ENCODE data around the gene SRRM1. TPM values are rescaled to one million over a fixed set of nuclear protein-coding genes. Genes with fewer than 3 reads are reported as not detected.

Gene SRRM1
- total RNA-seq, 6 donors from 2014 or later = 76.0 to 429 (median 100.0) TPM

GRCh38 chr1:24699628-24700027 is 56.5 kb downstream of the SRRM1 start:
- Histone ChIP-seq H3K27ac (no peak overlapping the region), H3K36me3 (no peaks in the 10 kb centered on the region), H3K9me3 (no peaks in the 10 kb centered on the region), H3K27me3 (no peaks in the 10 kb centered on the region), H3K4me1 (peaks cover 18 to 34% (median 24%) of the 10 kb centered on the region in 4 donors), H3K4me3 (no peak overlapping the region)
- no peak for TF ChIP-seq POLR2AphosphoS5 (IDR thresholded peaks at IDR 0.05)
- TF ChIP-seq CTCF (IDR thresholded peaks at IDR 0.05) = no peak
- TF ChIP-seq POLR2A (IDR thresholded peaks at IDR 0.05) = no peak
- TF ChIP-seq EP300 (IDR thresholded peaks at IDR 0.05) = no peak
- ATAC-seq (ENCODE audit: low FRiP score in 2 of 2) (no peak), DNase-seq (no peak)
- 89 to 90% methylated on average over 4 to 7 of the region's 7 CpGs for WGBS, 2 donors

GRCh38 chr1:24702511-24703293 is 59.6 kb downstream of the SRRM1 start:
- peaks cover 17 to 27% (median 22%) of the 10 kb centered on the region in 4 donors for H3K4me1 ChIP-seq
- no peaks in the 10 kb centered on the region for H3K9me3 ChIP-seq
- ATAC-seq (ENCODE audit: low FRiP score in 2 of 2) (no peak), DNase-seq (peak in 1 of 2 donors; percentile 24)
- TF ChIP-seq POLR2AphosphoS5 (IDR thresholded peaks at IDR 0.05) = no peak
- no peak for TF ChIP-seq EP300 (IDR thresholded peaks at IDR 0.05)
- TF ChIP-seq POLR2A (IDR thresholded peaks at IDR 0.05) = no peak
- no peak for TF ChIP-seq CTCF (IDR thresholded peaks at IDR 0.05)
- H3K4me3 ChIP-seq = no peak overlapping the region
- H3K36me3 ChIP-seq = no peaks in the 10 kb centered on the region
- no peaks in the 10 kb centered on the region for H3K27me3 ChIP-seq
- WGBS, 2 donors = 78 to 87% methylated on average over 6 to 8 of the region's 8 CpGs
- H3K27ac ChIP-seq = peak overlapping the region in 1 of 4 donors; percentile 84

DNA sequence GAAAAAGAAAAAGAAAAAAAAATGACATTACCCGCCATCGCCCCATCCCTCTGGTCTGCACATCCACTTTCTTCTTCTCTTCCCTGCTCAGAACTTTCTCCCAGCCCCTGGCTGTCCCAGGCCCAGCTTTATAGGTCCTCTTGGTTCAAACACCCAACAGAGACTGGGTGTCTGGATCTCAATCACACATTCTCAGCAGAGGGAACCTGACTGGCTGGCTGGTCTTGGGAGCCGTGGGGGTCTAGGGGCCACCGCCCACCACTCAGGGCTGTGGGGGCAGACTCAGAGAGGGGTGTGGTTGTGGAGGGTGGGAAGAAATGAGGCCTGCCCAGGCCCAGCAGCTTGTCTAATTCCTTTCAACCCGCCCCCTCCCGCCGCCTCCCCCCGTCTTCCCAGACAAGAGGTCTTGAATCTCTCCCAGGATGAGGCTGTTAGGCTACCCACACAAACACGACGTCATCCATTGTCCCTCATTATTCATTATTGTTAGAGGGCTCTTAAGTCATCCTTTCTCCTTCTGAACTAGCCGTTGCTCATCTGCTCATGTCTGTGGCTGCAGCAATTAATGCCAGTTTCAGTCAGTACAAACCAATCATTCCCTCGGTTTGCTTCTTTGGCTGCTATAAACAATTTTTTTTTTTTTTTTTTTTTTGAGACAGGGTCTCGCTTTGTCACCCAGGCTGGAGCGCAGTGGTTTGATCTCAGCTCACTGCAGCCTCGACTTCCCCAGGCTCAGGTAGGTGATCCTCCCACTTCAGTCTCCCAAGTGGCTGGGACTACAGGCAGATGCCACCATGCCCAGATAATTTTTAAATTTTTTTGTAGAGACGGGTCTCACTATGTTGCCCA is 61.5 kb downstream of the SRRM1 start:
- peak overlapping the region in 2 of 4 donors; percentile 36 to 38 for H3K4me3 ChIP-seq

More for the DNA sequence above, 61.5 kb downstream of the SRRM1 start:
- Histone ChIP-seq H3K9me3 (no peaks in the 10 kb centered on the region), H3K27me3 (no peaks in the 10 kb centered on the region), H3K4me1 (peaks cover 20 to 30% (median 22%) of the 10 kb centered on the region in 4 donors), H3K36me3 (no peaks in the 10 kb centered on the region), H3K27ac (peak overlapping the region; percentile 75 to 85 (median 81))
- no peak for TF ChIP-seq POLR2A (IDR thresholded peaks at IDR 0.05)
- TF ChIP-seq CTCF (IDR thresholded peaks at IDR 0.05) = no peak
- TF ChIP-seq POLR2AphosphoS5 (IDR thresholded peaks at IDR 0.05) = no peak
- TF ChIP-seq EP300 (IDR thresholded peaks at IDR 0.05) = no peak
- peak; percentile 4 to 77 for ATAC-seq (ENCODE audit: low FRiP score in 2 of 2)
- DNase-seq = no peak
- WGBS, 2 donors = 64 to 73% methylated on average over 14 to 15 of the region's 16 CpGs

Data from upper lobe of left lung (tissue), 6 donors.